Fibroblast of skin of abdomen (primary cell): ENCODE data around the gene DVL2.

Experiments used
- DNase-seq: peaks from one replicate; pipeline ENCODE4 v3.0.0-alpha.2; 2013

DVL2 gene

DNA sequence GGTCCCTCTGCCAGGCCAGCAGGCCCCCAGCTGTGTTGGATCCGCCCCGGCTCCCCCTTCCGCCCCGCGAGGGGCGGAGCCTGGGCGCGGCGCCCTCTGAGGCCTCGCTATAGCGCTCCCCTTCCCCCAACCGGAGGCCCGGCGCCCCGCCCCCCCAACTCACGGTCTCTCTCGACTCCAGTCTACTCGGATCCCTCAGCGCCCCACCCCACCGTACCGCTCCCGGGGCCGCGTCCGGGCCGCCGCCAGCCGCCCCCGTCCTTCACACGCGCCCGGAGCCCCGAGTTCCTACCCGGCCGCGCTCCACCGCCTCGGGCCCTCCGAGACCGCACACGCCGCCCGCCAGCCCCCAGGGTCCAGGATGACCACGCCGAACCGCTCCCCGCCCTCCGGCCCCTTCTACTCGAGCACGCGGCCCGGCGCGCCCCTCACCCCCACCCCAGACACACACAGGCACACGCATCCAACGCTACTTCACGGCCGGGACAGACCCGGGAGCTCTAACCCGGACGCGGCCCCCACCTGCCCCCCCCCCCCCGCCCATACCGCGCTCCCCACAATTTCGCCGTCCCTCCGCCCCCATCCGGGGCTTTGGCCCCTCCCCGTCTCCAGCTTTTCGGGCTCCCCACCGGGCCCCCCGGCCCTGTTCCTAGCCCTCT lies 3.6 kb upstream of the DVL2 start:
- peak; percentile 77 for DNase-seq

DNA sequence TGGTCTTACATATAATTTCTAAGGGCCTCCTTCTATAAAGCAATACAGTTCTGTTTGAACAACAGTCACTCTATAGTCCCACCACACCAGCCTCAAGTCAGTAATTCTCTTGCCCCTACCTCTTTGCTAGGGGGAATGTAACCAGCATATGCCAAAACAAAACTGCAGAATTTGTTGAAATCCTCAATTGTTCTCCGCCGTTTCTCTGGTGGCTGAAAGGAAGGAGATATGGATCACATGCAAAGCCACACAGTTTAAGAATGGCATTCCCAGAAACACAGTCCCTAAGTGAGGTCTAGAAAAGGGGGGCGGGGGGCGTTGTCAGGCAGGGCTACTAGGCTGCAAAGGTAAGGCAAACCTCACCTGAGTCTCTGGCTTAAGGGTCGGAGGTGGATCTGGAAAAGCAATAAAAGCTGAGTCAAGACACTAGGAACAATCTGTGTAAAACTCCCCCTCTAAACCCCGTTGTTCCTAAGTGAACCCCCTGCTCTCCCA lies 3.0 kb upstream of the DVL2 start:
- DNase-seq, result no peak

DNA sequence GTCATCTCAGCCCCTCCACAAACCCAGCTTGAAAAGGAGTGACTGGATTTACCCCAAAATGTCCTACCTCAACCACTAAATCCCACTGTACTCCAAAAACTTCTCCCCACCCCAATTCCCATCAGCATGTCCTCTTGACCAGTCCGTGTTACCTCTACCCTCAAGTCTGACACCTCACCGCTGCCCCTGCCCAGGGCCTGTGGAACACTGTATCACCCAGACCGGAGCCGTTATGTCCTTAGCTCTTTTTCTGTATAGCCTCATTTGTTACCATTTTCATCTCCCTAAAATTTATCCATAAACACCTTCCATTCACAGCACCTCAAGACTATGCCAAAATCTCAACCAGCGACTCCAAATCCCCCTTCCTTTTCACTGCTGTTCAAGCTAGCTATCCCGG lies 2.5 kb upstream of the DVL2 start:
- DNase-seq, result no peak

DNA sequence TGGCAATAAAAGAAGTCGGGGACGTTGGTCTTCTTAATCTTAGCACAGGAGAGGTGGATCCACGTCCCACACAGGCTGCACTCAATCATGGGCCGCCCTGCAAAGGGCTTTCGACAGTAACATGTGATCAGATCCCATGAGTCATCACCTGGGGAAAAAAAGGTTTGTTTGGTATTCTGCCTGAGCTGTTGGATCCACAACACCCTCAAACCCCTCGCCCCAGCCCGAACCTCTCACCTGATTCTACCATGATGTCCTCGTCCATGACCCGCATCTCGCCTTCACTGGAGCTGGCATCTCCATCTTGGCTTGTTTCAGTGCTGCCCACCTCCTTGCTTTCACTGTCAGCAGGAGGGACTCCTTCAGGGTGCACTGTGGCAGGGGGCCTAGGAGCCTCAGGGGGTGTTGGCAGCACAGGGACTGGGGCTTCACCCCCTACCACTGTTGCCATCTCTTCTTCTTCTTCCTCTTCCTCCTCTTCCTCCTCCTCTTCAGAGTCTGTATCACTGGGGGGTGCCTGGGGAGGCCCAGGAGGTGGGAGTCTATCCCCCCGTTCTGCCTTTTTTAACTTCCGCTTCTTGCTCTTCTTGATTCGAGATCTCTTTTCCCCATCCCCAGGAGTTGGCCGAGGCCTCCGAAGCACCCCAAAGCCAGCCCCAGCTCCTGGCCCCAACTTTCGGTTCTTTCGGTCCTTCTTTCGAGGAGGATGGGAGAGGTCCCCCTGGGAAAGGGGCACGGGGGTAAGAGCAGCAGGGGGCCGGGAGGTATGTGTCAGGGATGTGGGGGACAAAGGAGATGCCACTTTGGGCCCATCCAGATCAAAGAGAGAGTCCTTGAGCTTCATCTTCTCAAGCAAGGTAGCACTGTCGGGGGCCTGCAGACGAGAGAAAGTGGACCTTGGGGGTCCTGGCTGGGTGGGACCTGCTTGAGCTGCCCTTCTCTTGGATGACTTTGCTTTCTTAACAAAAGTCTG lies 1.7 kb upstream of the DVL2 start:
- DNase-seq, result no peak

DNA sequence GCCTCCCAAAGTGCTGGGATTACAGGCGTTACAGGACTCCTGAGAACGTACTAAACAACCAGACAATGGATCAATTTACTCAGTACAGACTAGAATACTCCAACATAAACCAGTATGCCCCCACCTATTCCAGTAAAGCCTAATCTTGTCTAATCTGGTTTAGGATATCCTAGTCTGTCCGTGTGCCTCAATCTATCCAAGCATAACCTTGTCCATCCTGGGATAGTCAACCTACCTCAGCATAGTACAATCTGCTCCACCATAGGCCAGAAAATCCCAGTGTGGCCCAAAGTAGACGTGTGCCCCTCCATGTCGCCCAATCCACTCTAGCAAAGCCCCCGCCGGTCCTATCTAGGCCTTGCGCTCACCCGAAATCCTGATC lies 625 bp downstream of the DVL2 start:
- no peak for DNase-seq

DNA sequence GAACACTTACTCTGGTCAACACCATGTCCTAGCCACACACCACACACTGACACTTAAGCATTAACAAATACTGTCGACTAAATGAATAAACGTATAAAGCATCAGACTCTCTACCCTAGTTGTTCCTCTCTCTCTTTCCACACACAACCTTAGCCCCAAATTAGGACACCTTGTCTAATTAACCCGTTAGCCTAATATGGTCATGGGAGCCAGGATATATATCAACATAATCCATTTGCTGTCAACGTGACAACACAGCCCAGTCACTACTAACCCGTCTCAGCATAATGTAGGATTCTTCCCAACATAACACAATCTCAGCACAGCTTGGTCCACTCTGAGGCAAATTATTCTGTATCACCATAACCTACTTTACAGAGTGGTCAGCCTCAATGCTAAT lies 2.2 kb downstream of the DVL2 start:
- DNase-seq, result no peak

DNA sequence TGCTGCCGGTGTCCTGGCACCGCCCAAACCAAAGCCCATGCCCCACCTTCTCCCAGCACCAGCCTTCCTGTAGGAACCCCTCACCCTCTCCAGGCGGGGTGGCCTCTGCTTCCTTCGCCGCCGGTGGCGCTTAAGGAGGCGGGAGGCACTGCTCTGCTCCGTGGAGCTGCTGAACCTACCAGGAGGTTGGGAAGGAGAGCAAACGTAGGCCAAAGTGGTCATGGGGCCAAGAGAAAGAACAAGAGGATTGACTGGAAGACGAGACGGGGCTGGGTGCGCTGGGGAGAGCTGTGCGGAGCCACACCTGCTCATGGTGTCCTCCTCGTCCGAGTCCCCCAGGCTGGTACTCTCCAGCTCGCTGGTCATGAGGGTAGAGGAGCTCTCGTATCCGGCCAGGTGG lies 4.8 kb downstream of the DVL2 start:
- no peak for DNase-seq

DNA sequence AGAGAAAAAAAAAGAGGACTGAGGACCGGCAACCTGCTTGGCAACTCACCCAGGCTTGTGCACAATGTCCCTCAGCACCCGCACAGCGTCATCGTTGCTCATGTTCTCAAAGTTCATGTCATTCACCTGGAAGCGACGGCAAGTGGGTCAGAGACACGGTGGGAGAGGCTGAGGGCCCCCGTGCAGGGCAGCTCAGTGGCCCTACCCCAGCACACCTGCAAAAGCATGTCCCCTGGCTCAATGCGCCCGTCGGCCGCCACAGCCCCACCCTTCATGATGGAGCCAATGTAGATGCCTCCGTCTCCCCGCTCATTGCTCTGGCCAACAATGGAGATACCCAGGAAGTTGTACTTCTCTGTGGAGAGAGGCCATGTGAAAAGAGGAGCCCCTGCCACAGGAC lies 5.4 kb downstream of the DVL2 start:
- no peak for DNase-seq

DNA sequence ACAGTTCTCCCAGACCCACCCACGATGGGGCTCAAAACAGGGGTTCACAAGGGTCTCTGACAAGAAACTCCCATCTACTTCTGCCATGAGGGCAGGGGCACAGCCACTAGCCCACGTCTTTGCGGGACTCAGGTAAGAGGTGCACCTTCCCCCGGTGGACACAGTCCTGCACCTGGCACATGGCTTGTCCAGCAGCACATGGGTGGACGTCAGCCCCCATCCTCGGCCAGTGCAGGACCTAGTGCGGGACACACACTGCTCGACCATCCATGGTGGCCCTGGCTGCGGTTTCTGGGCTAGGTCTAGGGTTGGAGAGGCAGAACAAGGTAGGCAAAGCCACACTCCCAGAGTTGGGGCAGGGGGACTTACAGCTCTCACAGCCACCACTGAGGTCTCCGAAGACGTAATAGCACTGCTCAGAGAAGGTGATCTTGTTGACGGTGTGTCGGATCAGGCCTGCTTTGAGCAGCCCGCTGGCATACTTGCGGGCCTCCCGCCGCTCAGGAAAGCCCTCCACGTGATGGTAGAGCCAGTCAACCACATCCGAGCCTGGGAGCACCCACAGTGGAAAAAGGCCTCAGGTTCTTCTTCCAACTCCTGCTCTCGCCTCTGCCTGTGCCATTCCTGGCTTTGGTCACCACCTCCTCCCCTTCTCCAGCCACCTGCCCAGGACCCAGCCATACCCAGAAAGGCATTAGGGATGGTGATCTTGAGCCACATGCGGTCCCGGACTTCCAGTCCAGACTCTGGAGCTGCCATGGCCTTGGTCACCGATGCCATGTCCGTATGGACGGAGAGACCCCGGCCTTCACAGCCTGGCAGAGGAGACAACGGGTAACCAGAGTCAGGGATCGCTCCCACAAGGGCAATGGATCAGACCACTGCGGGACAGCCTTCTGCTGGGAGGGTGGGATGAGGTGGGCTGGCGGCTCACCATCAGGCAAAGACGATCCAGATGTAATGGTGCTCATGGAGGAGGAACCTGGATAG lies 7.3 kb downstream of the DVL2 start:
- DNase-seq, result no peak

DNA sequence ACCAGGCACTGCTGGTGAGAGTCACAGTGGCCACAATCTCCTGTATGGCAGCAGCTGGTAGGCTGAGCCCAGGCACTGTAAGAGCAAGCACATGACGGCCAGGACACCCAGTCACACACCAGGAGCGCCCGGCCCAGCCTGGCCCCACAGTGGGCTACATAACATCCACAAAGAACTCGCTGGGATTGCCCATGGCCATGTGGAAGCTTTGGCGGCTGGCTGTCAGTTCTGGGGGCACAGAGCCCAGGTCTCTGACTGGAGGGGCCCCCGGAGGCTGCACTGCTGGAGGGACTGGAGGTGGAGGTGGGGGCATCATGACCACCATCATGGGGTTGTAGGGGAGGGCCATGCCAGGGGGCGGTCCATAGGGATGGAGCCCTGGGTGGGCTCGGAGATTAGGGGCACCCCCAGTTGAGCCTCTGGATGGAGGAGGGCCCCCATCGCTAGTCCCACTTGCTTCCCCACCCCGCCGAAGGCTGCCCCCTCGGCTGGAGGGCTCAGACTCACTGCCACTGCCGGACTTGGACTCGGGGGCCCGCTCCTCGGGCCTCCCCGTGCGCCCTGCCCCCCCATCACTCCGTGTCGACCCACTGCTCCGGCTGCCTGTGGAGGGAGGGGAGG lies 8.5 kb downstream of the DVL2 start:
- DNase-seq, result no peak

DNA sequence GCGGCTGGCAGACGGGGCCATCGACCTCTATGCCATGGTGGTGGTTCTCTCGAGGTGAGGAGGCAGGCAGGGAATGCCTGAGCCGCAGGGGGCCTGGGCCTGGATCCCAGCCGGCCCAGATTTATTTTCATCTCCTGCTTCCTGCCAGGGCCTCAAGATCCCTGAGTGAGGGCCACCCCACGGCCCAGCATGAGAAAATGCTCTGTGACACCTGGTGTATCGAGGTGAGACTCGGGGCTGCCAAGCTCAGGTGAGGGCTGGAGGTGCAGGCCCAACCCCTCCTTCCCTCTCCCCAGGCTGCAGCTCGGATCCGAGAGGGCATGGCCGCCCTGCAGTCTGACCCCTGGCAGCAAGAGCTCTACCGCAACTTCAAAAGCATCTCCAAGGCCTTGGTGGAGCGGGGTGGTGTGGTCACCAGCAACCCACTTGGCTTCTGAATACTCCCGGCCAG lies 9.6 kb downstream of the DVL2 start:
- no peak for DNase-seq

DNA sequence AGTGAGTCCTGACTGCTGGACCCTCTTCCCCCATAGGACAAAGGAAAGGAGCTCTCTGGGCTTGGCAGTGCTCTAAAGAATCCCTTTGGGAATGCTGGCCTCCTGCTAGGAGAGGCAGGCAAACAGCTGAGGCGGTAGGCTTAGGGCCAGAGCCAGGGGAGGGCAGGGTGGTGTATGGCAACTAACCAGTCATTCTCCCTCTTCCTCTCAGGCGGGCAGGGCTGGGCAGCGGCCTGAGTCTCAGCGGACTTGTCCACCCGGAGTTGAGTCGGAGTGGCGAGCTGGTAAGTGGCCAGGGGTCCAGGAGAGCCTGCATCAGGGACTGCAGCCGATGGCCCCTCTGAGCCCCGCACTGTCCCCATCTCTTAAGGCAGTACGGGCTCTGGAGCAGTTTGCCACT lies 10.2 kb downstream of the DVL2 start:
- no peak for DNase-seq

DNA sequence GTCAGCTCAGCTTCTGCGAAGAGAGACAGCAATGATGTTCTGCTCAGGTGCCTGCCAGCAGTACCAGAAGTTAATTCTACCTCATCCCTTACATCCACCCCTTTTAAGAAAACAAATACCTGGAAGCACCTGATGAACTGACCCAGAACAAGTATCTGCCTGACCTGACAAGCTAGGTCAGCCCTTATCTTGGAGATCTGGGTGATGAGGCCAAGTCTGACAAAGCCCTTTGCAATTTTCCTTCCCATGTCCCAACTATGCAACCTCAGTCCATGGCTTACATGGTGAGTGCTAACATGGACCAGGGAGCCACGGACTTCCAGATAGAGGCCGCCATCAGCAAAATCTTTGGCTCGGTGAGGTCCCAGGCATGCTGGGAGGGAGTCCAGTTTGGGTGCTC lies 10.9 kb downstream of the DVL2 start:
- no peak for DNase-seq

DNA sequence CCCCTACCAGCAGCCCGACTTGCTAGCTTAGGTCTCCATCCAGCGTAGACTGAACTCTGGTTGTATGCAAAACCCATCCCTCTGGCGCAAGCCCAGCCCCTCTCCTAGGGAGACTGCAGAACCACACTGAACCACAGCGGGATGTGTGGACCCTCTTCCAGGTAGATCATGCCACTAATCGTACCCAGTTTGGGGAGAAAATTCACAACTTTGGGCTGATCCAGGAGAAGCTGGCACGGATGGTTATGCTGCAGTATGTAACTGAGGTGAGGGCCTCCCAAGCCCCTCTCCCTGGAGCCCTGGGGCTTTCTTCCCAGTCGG lies 11.4 kb downstream of the DVL2 start:
- DNase-seq, result no peak

DNA sequence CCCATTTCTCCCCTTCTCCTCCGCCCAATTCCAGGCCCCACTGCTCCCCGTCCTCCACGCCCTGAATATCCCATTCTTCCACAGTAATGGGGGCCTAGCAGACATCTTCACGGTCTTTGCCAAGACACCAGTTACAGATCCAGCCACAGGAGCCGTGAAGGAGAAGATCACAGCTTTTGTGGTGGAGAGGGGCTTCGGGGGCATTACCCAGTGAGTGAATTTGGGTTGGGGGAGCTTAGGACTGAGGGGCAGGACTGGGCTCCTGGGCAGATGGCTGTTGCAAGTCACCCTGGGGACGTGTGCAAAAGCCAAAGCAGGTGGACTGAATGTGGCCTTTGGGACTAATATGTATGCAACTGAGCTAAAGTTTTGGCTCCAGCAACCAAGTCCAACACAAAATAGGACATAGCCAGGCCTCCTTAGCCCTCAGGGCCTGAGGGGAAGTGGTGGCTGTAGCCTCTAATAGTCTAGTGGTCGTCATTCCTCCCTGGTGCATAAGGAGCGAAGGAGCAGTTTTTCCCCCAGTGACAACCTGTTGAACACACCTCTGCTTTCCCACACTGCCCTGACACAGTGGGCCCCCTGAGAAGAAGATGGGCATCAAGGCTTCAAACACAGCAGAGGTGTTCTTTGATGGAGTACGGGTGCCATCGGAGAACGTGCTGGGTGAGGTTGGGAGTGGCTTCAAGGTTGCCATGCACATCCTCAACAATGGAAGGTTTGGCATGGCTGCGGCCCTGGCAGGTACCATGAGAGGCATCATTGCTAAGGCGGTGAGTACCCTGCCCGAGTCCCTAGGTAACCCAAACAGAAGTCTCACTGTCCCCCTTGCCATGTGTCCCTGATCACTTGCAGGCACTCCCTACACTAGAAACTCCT lies 12.0 kb downstream of the DVL2 start:
- no peak for DNase-seq

DNA sequence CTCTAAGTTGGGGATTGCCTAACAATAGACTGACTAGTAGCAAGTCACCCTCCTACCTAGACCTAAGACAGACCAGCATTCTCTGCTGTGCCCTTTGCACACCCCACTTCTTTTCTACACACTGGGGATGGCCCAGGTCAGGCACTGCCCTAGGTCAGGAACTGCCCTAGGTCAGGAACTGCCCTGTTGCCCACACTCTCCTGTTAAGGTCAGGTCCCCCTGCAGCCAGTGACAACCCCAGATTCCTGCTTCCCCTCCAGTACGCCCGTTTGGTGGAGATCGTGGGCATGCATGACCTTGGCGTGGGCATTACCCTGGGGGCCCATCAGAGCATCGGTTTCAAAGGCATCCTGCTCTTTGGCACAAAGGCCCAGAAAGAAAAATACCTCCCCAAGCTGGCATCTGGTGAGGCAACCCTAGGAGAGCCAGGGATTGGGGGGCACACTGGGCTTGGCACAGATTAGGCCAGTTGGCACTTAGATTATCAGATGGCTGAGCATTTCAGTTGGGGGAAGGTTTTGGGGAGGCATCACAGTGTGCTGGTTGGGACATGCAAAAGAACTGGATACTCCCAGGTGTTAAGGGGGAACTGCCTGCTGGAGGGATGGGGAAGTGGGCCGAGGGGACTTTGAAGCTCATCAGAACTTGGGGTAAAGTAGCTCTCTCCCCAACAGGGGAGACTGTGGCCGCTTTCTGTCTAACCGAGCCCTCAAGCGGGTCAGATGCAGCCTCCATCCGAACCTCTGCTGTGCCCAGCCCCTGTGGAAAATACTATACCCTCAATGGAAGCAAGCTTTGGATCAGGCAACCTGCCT lies 12.8 kb downstream of the DVL2 start:
- no peak for DNase-seq

DNA sequence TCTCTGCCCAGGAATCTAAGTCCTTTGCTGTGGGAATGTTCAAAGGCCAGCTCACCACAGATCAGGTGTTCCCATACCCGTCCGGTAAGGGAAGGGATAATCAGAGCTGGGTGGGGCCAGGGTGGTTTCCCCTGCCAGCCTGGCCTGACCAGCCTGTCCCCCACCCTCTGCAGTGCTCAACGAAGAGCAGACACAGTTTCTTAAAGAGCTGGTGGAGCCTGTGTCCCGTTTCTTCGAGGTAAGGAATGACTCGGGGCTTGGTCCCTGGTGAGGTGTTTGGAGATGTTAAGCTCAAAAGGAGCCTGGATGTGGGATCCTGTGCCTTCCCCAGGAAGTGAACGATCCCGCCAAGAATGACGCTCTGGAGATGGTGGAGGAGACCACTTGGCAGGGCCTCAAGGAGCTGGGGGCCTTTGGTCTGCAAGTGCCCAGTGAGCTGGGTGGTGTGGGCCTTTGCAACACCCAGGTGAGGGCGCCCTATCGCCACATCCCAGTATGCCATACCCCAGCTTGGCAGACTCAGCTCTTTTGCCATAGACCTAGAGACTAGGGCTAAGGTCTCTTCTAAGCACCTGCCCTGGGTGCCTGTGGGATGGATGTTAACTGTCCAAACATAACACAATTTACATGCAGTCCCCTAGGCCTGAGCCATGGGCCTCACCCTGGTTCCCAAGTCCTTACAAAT lies 13.6 kb downstream of the DVL2 start:
- peak; percentile 52 for DNase-seq

DNA sequence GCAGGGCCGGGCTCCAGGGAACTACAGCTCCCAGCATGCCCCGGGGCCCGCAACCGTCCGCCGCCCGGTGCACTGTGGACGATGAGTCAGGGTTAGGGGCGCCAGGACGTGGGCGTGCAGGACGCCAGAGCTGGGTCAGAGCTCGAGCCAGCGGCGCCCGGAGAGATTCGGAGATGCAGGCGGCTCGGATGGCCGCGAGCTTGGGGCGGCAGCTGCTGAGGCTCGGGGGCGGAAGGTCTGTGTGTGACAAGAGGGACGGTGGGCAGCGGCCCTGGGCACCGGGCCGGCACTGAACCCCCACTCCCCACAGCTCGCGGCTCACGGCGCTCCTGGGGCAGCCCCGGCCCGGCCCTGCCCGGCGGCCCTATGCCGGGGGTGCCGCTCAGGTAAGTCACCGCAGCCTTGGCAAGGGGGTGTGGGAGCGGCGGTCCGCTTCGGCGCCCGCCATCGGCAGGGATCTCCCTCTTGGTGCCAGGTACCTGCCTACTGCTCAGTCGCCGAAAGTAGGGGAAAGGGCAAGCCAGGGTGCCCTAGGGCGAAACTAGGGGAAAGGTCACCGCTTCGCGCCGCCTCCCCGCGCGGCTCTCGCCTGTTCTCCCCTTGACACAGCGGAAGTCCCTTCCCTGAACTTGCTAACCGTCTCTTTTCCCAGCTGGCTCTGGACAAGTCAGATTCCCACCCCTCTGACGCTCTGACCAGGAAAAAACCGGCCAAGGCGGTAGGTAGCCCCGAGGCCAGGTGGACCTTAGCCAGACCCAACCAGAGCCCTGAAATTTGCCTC lies 14.3 kb downstream of the DVL2 start, which contains the start of the genes ACADVL and DLG4:
Gene ACADVL (plus strand): TSS at position 127 of the 781 bp plus-strand sequence. CDS start 47 bp downstream, at position 174.
Gene DLG4 (minus strand): TSS at position 25 of the 781 bp plus-strand sequence.
- DNase-seq, result peak; percentile 89
